GM18861 (cell line): ENCODE results near the gene SNRNP48.

ENCODE experiments used
- ATAC-seq: cut with Tn5 transposase; IDR thresholded peaks from one replicate; pipeline ENCODE4 v1.9.1; 2021; ENCODE audit not compliant: unreplicated experiment

Gene SNRNP48

GRCh38 chr6:7589949-7590917, at the start of gene SNRNP48:
Gene SNRNP48 (plus strand): TSS chr6:7590198. CDS start chr6:7590258, 60 bp downstream.
- ATAC-seq = peak; percentile 99

GRCh38 chr6:7540595-7540994, 49.4 kb upstream of the SNRNP48 start:
- ATAC-seq = no peak

GRCh38 chr6:7541175-7542064, 48.6 kb upstream of the SNRNP48 start, which contains the start of gene DSP:
Gene DSP (plus strand): TSS chr6:7541671. CDS start chr6:7541916, 245 bp downstream.
- no peak for ATAC-seq

GRCh38 chr6:7542065-7542873, 47.7 kb upstream of the SNRNP48 start:
- no peak for ATAC-seq

GRCh38 chr6:7542874-7543624, 46.9 kb upstream of the SNRNP48 start:
- no peak for ATAC-seq

GRCh38 chr6:7543789-7544424, 46.1 kb upstream of the SNRNP48 start:
- ATAC-seq = no peak

- no peak for ATAC-seq
These were observed 45.4 kb upstream of the SNRNP48 start for GRCh38 chr6:7544597-7544996.

GRCh38 chr6:7545316-7546019, 44.5 kb upstream of the SNRNP48 start:
- no peak for ATAC-seq

- ATAC-seq = no peak
These were observed 44.0 kb upstream of the SNRNP48 start for GRCh38 chr6:7546020-7546369.

- ATAC-seq = no peak
These were observed 43.6 kb upstream of the SNRNP48 start for GRCh38 chr6:7546383-7546782.

- no peak for ATAC-seq
These were observed 43.1 kb upstream of the SNRNP48 start for GRCh38 chr6:7546896-7547295.

GRCh38 chr6:7547315-7547714, 42.7 kb upstream of the SNRNP48 start:
- no peak for ATAC-seq

GRCh38 chr6:7550433-7550801, 39.6 kb upstream of the SNRNP48 start:
- ATAC-seq = no peak

GRCh38 chr6:7554533-7555275, 35.3 kb upstream of the SNRNP48 start:
- ATAC-seq = no peak

- ATAC-seq = no peak
These were observed 34.3 kb upstream of the SNRNP48 start for GRCh38 chr6:7555671-7556070.

- ATAC-seq = no peak
These were observed 33.4 kb upstream of the SNRNP48 start for GRCh38 chr6:7556394-7557106.

GRCh38 chr6:7557652-7558051, 32.3 kb upstream of the SNRNP48 start:
- no peak for ATAC-seq

- no peak for ATAC-seq
These were observed 31.2 kb upstream of the SNRNP48 start for GRCh38 chr6:7558781-7559180.
